Measurements from ENCODE around the gene CREBRF.
A peak's percentile ranks its signal among the peaks of the same experiment; 100 is the strongest.
"Not testable (repeated sequence)": the region's sequence is repeated elsewhere in the genome, so short reads cannot be mapped to it uniquely, and the experiment has no call there.

The CREBRF gene

DNA sequence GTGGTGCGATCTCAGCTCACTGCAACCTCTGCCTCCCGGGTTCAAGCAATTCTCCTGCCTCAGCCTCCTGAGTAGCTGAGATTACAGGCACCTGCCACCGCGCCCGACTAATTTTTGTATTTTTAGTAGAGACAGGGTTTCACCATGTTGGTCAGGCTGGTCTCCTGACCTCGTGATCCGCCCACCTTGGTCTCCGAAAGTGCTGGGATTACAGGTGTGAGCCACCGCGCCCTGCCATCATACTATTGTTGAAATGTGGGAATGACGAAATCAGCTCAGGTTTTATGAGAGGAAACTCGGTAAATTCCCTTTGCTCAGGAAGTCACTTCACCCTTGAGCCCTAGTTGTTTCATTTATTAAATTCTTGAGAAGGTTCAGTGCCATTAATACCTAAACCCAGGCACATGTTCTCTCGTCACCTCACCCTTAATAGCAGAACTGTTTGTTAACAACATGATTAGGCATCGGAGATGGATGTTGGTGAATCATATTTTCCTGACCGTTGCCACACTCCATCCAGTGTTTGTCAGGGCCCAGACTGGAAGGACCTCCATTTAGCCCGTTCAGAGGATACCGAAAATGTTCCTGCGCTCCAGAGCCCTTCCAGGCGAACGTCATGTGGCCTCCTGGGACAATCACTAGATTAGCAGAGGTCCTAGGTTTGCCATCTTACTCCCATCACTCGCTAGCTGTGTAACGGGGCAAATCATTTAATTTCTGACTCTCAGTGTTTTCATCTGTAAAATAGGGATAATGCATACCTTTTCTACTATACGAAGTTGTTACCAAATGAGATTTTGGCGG lies 20.0 kb upstream of the CREBRF start:
- DNase-seq (ENCODE audit: low spot score), result no peak

- no peak for DNase-seq (ENCODE audit: low spot score)
Observed at GRCh38 chr5:173039188-173039587, 17.0 kb upstream of the CREBRF start.

DNA sequence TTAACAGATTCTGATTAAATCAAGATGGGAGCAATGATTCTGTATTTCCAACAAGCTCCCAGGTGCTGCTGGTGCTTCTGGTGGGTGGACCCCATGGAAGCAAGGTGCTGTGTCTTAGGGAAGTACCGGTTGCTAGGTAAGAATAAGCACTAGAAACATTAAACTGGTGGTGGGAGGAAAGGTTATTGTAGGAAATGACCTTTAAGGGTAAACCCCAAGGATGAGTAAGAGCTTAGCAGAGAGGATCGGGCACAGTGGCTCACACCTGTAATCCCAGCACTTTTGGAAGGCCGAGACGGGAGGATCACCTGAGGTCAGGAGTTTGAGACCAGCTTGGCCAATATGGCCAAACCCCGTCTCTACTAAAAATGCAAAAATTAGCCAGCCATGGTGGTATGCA lies 16.2 kb upstream of the CREBRF start:
- DNase-seq (ENCODE audit: low spot score), result no peak

- DNase-seq (ENCODE audit: low spot score), result no peak
Observed at GRCh38 chr5:173041881-173042762, 14.0 kb upstream of the CREBRF start.

GRCh38 chr5:173042763-173043107 lies 13.4 kb upstream of the CREBRF start:
- no peak for DNase-seq (ENCODE audit: low spot score)

GRCh38 chr5:173045474-173045873 lies 10.7 kb upstream of the CREBRF start:
- DNase-seq (ENCODE audit: low spot score), result no peak

- not testable (repeated sequence) for DNase-seq (ENCODE audit: low spot score)
Observed at GRCh38 chr5:173047096-173047837, 8.9 kb upstream of the CREBRF start.

DNA sequence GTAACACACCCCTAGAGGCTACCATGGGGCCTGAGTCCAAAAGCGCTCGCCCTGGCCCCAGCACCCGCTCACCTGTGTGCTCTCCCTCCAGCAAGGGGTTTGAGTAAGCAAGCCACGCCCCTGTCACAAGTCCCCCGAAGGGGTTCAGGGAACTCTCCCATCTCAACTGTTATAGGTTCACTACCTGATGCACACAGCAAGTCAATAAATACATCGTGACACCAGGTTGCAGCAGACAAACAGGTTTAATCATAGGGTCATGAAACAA lies 8.4 kb upstream of the CREBRF start:
- no peak for DNase-seq (ENCODE audit: low spot score)

DNA sequence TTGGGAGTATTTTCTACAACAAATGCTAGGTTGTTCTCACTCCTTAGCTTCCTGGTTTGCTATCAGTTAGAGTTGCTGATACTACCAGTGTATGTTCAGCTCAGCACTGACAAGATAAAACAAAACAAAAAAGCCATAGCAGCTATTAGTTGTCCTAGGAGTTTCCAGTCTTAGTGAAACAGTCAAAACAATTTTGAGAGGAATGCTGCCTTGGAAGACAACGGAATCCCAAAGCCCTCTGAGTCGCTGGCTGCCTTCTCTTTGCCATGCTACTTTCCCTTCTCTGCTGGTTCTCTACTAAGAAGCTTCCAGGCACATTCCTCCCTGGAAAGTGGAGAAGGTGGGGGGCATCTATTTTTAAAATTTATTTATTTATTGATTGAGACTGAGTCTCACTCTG lies 5.4 kb upstream of the CREBRF start:
- no peak for DNase-seq (ENCODE audit: low spot score)

DNA sequence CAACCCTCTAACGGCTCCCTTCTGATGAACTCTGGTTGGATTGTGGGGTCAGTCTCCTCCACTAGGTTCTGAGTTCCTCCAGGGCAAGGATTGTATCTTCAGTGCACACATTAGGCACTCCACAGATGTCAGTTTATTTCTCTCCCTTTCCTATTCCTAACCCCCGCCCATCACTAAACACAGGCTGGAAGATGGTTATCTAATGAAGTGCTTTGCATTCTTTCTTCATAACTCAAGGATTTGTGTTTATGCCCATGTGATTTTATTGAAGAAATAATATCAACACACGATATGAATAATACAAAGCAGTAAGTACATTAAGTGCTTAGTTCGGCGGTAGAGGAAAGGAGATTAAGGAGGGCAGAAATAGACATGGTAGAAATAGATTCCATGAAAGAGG lies 4.4 kb upstream of the CREBRF start:
- no peak for DNase-seq (ENCODE audit: low spot score)

- no peak for DNase-seq (ENCODE audit: low spot score)
Observed at GRCh38 chr5:173053041-173053440, 3.1 kb upstream of the CREBRF start.

- no peak for DNase-seq (ENCODE audit: low spot score)
Observed at GRCh38 chr5:173055042-173055721, 970 bp upstream of the CREBRF start.

DNA sequence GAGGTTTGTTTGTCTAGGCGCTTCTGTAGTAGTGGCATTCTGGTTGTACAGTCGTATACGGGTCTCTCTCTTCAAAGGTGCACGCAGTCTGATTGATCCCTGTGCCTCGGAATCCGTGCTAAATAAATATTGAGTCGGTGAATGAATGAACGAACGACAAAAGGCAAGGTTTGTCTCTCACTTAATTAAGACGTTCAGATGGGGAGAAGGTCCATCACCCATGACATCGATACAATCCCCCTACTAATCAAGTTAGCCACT lies 500 bp upstream of the CREBRF start:
- DNase-seq (ENCODE audit: low spot score), result no peak

- DNase-seq (ENCODE audit: low spot score), result no peak
Observed at GRCh38 chr5:173056783-173057061, 570 bp downstream of the CREBRF start.

GRCh38 chr5:173057062-173057924 lies 1.1 kb downstream of the CREBRF start:
- peak; percentile 98 for DNase-seq (ENCODE audit: low spot score)

DNA sequence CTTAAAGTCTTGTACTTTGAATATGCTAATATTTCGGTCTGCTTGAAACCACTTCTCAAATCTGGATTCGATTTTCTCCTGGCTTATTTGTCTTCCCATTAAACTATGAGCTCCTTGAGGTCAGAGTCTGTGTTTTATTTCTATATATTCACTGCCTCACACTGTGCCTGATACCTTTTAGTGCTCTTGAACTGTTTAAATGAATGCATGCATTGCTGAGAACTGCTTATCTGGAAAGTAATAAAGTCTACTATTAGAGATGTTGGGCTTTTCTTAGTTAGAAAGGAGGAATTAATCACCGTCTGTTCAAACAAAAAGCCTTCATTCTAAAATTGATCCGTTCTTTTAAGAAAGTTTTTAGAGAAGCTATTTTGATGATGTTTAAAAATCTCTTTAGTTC lies 6.0 kb downstream of the CREBRF start:
- DNase-seq (ENCODE audit: low spot score), result no peak

DNA sequence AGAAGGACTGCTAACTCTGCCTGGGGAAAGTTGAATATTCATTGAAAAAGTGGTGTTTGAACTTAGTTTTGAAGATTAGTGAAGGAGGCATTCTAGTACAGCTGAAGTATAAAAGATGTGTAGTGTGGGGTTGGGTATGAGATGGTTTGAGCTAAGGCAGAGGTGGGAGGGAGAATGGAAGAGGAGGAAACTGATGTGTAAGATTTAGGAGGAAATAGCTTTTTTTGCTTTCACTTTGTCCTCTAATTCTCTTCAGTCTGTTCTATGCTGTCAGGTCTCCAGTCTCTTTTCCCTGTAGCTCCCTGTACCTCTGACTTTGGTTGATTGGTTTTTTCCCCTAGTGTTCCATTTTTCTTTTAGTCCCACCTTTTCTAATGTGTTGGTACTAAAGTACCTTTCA lies 9.0 kb downstream of the CREBRF start:
- no peak for DNase-seq (ENCODE audit: low spot score)

DNA sequence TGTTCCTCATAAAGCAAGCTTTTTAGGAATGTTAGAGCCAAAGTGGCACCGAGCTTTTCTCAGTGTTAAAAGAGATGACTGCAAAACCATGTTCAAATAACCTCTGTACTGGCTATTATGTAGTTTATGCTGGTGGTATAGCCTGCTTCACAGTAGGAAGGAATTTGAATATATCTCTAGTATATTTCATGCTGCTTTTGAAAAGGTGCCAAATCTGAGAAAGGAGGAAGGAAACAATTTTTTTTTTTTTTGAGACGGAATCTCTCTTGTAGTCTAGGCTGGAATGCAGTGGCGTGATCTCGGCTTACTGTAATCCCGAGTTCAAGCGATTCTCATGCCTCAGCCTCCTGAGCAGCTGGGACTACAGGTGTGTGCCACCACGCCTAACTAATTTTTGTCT lies 13.5 kb downstream of the CREBRF start:
- no peak for DNase-seq (ENCODE audit: low spot score)

DNA sequence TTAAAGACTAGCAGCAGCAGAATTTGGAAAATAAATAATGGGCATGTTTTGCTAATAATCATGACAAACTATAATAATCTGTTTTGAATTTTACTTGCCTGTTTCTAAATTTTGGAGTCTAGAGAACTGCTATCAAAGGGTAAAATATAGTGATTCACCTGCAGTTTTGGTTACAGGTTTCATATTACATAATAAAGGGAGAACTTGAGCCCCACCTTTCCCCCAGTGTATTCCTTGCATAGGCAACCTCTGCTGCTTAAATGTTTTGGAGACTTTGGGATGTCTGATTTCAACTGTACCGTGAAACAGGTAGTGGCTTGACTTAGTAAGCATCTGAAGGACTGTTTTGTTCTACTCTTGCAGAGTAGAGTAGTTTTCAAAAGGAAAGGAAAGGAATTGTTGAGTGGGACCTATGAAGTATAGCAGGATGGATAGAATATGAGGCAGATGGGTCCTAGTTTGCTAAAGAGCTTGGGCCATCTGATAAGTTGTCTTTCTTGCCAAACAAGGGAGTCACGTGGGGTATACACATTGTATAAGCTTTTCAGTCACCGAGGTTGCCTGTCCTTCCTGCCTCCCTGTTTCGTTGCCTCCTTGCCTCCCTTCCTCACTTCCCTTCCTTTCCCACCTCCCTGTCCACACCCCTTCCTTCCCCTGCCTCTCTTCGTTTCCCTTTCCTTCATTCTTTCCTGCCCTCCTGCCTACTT lies 19.1 kb downstream of the CREBRF start:
- no peak for DNase-seq (ENCODE audit: low spot score)

GRCh38 chr5:173075970-173076369 lies 19.8 kb downstream of the CREBRF start:
- no peak for DNase-seq (ENCODE audit: low spot score)

DNA sequence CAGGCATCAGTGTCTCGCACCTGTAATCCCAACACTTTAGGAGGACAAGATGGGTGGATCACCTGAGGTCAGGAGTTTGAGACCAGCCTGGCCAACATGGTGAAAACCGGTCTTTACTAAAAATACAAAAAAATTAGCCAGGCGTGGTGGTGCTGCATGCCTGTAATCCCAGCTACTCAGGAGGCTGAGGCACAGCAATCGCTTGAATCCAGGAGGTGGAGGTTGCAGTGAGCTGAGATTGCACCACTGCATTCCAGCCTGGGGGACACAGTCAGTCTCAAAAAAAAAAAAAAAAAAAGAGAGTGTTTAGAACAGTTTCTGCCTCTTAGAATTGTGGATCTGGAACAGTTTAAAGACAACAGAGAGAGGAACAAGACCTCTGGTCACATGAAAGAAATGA lies 20.3 kb downstream of the CREBRF start:
- not testable (repeated sequence) for DNase-seq (ENCODE audit: low spot score)

All from globus pallidus (tissue), 1 donor.